ENCODE results near the gene PAQR9. TPM values are rescaled to one million over a fixed set of nuclear protein-coding genes. Genes with fewer than 3 reads are reported as not detected.

PAQR9 gene
- total and polyA plus RNA-seq, 10 donors, result 0.04 to 0.64 (median 0.42) TPM; not detected in 6

GRCh38 chr3:142963234-142963515 lies 299 bp downstream of the PAQR9 start:
- Histone ChIP-seq H3K27me3 (replicated peaks in 1 of 7) (peaks cover 0 to 78% (median 37%) of the 10 kb centered on the region in 7 donors), H3K36me3 (no peaks in the 10 kb centered on the region), H3K4me1 (peaks cover 0 to 18% (median 8%) of the 10 kb centered on the region in 6 donors), H3K9me3 (no peaks in the 10 kb centered on the region), H3K4me3 (peak overlapping the region in 7 of 8 donors; percentile 45 to 80 (median 58)), H3K27ac (no peak overlapping the region)
- no peak for DNase-seq
- WGBS, 5 donors, result 0 to 1% (median 1%) methylated on average over 15 to 35 of the region's 35 CpGs
- no peak for TF ChIP-seq CTCF (IDR thresholded peaks at IDR 0.05 in 8 of 11, conservative IDR thresholded peaks at IDR 0.05 in 3 of 11)
- no peak for TF ChIP-seq POLR2AphosphoS5 (IDR thresholded peaks at IDR 0.05)
- TF ChIP-seq POLR2A (IDR thresholded peaks at IDR 0.05), result no peak
- intact Hi-C loops (cut with DNase I; ENCODE audit: low total_unique reads), result no loop called here

GRCh38 chr3:142962520-142963233 lies 797 bp downstream of the PAQR9 start:
- DNase-seq, result no peak
- Histone ChIP-seq H3K27me3 (replicated peaks in 1 of 7) (peaks cover 0 to 83% (median 37%) of the 10 kb centered on the region in 7 donors), H3K27ac (no peak overlapping the region)

GRCh38 chr3:142962175-142962519 lies 1.3 kb downstream of the PAQR9 start:
- Histone ChIP-seq H3K4me3 (no peak overlapping the region), H3K27me3 (replicated peaks in 1 of 7) (peaks cover 0 to 86% (median 37%) of the 10 kb centered on the region in 7 donors), H3K4me1 (peaks cover 0 to 18% (median 8%) of the 10 kb centered on the region in 6 donors), H3K9me3 (no peaks in the 10 kb centered on the region), H3K27ac (no peak overlapping the region), H3K36me3 (no peaks in the 10 kb centered on the region)
- intact Hi-C loops (cut with DNase I; ENCODE audit: low total_unique reads), result no loop called here
- TF ChIP-seq POLR2A (IDR thresholded peaks at IDR 0.05) (no peak), CTCF (IDR thresholded peaks at IDR 0.05 in 8 of 11, conservative IDR thresholded peaks at IDR 0.05 in 3 of 11) (no peak), POLR2AphosphoS5 (IDR thresholded peaks at IDR 0.05) (no peak)
- 94 to 97% (median 96%) methylated on average over 19 of the region's 19 CpGs for WGBS, 5 donors
- no peak for DNase-seq

More at GRCh38 chr3:142962520-142963233, 797 bp downstream of the PAQR9 start:
- peak overlapping the region in 7 of 8 donors; percentile 45 to 80 (median 58) for H3K4me3 ChIP-seq
- 56 to 70% (median 60%) methylated on average over 51 to 63 of the region's 63 CpGs for WGBS, 5 donors
- intact Hi-C loops (cut with DNase I; ENCODE audit: low total_unique reads), result no loop called here
- peaks cover 0 to 18% (median 8%) of the 10 kb centered on the region in 6 donors for H3K4me1 ChIP-seq
- no peaks in the 10 kb centered on the region for H3K36me3 ChIP-seq
- no peak for TF ChIP-seq POLR2A (IDR thresholded peaks at IDR 0.05)
- TF ChIP-seq POLR2AphosphoS5 (IDR thresholded peaks at IDR 0.05), result no peak
- no peak for TF ChIP-seq CTCF (IDR thresholded peaks at IDR 0.05 in 8 of 11, conservative IDR thresholded peaks at IDR 0.05 in 3 of 11)
- no peaks in the 10 kb centered on the region for H3K9me3 ChIP-seq

- no peak overlapping the region for H3K4me3 ChIP-seq
- no peak for TF ChIP-seq POLR2A (IDR thresholded peaks at IDR 0.05)
- no peaks in the 10 kb centered on the region for H3K36me3 ChIP-seq
- no peak overlapping the region for H3K27ac ChIP-seq
- no peaks in the 10 kb centered on the region for H3K9me3 ChIP-seq
- 87 to 95% (median 93%) methylated on average over 2 of the region's 2 CpGs for WGBS, 5 donors
- no peak for DNase-seq
- H3K4me1 ChIP-seq, result peaks cover 0 to 18% (median 8%) of the 10 kb centered on the region in 6 donors
- peaks cover 0 to 90% (median 37%) of the 10 kb centered on the region in 7 donors for H3K27me3 ChIP-seq (replicated peaks in 1 of 7)
- intact Hi-C loops (cut with DNase I; ENCODE audit: low total_unique reads), result no loop called here
Observed at GRCh38 chr3:142961539-142961938, 1.9 kb downstream of the PAQR9 start.
